Activated CD4-positive, alpha-beta T cell treated with anti-CD3 and anti-CD28 coated beads for 4 hours (primary cell): ENCODE data around the gene MMP23B.

ENCODE experiments used
- DNase-seq, 2 donors: peaks; one replicate each; pipeline ENCODE4 v3.0.0-alpha.2; 2020

MMP23B gene

DNA sequence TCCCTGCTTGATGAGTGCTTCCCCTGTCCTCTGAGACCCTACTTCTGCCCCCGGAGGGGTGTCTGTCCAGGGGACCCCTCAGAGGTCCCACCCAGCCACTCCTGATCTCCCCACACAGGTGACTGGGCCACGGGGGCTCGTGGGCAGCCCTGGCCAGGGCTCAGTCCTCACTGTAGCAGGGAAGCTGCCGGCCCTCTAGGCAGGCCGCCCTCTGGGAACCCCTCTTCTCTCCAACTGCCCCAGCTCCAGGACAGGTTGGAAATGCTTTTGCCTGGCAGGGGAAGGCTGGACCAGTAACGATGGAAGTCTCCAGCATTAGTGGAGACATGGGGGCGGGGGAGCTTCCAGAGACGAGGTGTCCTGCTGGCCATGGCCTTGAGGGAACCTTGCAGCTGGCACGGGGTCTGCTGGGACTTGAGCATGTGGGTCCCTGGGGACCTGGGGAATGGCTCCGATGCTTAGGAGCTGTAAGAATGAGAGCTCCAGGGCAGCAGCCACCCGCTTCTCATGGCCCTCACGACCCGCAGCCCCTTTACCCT is 28.9 kb upstream of the MMP23B start:
- no peak for DNase-seq

DNA sequence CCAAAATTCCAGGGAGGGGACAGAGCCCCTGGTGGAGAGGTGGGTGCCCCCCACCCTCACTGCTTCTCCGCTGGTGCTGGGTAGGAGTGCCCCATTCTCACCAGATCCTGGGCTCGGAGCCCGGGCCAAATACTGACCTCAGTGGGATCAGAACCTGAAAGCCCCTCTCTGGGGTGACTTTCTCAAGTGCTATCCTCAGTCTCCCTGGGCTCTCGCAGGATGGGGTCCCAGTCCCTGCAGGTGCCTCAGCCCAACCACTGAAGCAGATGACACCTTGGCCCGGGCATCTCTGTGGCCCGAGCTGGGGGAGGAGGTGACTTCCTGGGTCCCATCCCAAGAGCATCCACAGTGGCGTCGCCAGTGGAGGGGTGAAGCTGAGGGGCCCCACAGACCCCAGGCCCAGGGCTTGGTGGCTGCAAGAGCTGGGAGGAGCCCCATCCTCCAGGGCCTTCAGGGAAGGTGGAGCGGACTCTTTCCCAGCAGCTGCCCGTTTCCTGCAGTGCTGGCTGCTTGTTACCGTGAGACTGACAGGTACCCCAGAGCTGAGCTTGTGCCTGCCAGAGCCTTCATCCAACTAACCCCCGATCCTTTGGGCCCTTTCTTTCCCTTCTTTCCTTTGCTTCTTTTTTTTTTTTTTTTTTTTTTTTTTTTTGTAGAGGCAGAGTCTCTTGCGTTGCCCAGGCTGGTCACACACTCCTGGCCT is 28.2 kb upstream of the MMP23B start:
- no peak for DNase-seq

DNA sequence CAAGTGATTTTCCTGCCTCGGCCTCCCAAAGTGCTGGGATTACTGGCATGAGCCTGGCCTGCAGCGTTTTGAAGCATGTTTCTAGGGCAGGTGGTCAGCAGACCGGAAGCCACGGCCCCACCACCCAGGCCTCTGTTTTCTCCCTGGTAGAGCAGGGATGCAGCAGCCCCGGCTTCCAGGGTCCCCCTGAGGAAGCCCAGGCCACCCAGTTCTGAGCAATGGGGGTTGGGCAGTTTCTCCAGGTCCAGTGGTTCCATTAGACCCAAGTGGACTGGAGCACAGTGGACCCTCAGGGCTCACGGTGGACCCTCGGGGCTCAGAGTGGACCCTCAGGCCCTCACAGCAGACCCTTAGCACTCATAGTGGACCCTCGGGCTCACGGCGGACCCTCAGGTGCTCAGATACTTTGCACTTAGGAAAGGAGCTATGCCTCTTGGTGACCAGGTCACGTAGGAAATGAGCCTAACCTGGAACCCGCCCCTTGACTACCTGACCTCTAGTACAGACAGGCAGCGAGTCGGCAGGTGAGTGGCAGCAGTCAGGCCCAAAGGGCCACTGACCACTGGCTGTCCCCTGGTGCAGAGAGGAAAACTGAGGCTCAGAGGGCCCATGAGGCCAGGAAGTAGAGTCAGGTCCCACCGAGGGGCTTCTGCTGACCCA is 27.5 kb upstream of the MMP23B start:
- DNase-seq: no peak

DNA sequence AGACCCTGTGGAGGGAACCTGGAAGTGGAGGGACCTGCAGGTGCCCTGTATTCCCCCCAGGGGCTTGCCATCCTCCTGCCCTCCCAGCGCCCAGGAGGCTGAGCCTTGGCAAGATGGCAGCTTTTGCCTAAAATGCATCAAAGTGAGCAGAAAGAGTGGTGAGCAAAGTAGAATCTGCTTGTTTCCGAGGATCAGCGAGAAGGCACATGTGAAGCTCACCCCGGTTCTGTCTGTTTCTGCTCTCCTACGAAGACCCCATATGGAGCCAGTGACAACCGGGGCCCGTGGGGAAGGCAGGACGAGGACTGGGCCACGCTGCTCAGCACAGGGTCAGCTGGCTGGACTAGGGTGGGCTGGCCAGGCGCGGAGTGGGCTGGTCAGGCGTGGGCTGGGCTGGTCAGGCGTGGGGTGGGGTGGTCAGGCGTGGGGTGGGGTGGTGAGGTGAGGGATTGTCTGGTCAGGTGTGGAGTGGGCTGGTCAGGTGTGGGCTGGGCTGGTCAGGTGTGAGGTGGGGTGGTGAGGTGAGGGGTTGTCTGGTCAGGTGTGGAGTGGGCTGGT is 26.9 kb upstream of the MMP23B start:
- no peak for DNase-seq

DNA sequence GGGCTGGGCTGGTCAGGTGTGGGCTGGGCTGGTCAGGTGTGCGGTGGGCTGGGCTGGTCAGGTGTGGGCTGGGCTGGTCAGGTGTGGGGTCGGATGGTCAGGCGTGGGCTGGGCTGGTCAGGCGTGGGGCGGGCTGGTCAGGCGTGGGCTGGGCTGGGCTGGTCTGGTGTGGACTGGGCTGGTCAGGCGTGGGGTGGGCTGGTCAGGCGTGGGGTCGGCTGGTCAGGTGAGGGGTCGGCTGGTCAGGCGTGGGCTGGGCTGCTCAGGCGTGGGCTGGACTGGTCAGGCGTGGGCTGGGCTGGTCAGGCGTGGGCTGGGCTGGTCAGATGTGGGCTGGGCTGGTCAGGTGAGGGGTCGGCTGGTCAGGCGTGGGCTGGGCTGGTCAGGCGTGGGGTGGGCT is 26.2 kb upstream of the MMP23B start:
- no peak for DNase-seq

DNA sequence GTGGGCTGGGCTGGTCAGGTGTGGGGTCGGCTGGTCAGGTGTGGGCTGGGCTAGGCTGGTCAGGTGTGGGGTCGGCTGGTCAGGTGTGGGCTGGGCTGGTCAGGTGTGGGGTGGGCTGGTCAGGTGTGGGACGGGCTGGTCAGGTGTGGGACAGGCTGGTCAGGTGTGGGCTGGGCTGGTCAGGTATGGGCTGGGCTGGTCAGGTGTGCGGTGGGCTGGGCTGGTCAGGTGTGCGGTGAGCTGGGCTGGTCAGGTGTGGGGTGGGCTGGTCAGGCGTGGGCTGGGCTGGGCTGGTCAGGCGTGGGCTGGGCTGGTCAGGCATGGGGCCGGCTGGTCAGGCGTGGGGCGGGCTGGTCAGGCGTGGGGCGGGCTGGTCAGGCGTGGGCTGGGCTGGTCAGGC is 25.7 kb upstream of the MMP23B start:
- no peak for DNase-seq

DNA sequence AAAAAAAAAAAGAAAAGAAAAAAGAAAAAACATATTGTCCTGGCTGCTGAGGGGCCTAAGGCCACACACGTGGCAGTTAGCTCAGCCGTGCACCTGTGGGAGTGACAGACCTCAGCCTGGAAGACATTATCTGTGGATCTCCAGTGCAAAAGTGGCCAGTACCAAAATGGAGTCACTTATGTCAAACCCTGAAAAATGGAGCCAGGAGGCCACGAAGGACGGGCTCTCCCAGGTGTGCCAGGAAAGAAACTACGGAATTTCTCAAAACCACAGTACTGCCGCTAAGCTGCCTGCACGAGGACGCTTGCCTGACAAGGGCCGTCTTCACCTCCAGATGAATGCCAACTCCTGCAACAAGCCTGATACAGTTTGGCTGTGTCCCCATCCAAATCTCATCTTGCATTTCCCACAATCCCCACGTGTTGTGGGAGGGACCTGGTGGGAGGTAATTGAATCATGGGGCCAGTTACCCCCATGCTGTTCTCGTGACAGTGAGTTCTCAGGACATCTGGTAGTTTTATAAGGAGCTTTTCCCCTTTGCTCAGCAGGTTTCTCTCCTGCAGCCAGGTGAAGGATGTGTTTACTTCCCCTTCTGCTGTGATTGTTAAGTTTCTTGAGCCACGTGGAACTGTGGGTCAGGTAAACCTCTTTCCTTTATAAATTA is 22.0 kb upstream of the MMP23B start:
- no peak for DNase-seq

DNA sequence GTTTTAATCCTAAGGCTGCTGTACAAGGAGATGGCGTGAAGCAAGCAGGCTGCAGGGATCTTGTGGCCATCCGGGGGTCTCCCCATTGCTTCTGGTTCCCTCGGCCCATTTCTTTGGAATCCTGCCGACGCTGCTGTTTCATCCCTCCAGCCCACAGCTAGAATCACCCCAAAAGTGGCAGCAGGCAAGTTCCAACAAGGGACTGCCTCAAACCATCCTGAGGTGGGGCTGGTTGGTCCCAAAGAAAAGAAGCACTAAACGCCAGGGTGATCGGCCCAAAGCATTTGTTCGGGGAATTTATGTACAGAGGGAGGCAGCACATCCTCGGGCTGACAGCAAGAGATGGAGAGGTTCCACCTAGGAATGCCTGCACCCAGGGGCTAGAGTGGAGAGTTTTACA is 21.2 kb upstream of the MMP23B start:
- DNase-seq: no peak

DNA sequence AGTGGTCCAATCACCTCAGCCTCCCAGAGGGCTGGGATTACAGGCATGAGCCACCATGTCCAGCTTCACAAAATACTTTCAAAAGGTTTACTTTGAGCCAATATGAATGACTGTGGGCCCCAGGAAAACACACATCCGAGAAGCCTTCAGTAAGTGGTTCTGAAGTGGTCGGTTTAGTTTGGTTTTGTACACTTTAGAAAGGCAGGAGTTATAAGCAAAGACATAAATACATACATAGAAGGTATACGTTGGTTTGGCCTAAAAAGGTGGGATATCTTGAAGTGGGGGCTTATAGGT is 19.9 kb upstream of the MMP23B start:
- DNase-seq: no peak

DNA sequence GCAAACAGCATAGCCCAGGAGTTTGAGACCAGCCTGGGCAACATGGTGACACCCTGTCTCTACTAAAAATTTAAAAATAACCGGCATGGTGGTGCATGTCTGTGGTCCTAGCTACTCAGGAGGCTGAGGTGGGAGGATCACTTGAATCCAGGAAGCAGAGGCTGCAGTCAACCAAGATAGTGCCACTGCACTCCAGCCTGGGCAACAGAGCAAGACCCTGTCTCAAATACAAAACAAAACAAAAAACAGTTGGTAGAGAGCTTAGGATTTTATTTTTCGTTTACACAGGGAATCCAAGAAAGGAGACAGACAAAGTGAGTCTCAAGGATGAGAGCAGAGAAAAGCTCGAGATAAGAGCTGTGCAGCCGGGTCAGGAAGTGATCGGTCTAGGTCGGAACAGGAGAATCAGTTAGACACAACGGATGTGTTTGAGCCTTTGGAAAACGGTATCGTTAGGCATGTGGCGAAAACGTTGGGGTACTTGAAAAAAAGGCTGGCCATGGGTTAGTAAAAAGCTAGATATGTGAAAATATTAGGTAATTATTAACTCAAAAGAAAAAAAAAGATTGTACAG is 18.4 kb upstream of the MMP23B start:
- DNase-seq: no peak

DNA sequence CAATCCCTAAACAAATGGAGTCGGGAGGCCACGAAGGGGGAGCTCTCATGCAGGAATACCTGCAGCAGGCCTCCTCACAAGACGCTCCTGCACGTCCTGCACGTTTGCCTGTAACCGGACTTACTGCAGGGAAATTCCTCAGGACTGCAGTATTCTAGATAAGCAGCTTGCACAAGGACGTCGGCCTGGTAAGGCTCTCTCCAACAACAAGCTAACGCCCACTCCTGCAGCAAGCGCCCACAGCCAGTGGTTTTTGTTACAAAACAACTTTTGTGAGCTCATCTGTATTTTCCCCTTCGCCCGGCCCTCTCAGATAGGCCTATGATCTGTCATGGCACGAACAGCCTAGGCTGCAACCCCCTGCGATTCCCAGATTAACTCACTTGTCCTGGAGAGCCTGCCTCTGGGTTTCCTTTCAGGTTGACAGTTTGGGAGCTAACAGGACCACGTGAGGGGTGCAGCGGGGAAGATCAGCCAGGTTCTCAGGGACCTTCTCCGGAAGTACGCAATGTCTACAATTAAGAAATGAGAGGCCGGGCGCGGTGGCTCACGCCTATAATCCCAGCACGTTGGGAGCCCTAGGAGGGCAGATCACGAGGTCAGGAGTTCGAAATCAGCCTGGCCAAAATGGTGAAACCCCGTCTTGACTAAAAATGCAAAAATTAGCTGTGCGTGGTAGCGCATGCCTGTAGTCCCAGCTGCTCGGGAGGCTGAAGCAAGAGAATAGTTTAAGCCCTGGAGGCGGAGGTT is 17.6 kb upstream of the MMP23B start:
- peak; percentile 63 to 70 for DNase-seq

DNA sequence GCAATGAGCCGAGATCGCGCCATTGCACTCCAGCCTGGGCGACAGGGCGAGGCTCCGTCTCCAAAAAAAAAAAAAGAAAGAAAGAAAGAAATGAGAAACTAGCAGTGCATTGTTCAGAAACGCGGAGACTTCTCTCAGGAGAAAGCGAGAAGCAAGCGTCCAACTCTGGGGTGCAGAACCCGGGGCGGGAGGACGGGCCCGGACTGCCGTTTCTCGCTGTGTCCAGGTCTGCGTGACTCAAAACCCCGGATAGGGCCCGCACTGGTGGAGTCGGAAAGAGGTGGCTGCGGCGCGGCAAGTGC is 17.1 kb upstream of the MMP23B start:
- DNase-seq: no peak

DNA sequence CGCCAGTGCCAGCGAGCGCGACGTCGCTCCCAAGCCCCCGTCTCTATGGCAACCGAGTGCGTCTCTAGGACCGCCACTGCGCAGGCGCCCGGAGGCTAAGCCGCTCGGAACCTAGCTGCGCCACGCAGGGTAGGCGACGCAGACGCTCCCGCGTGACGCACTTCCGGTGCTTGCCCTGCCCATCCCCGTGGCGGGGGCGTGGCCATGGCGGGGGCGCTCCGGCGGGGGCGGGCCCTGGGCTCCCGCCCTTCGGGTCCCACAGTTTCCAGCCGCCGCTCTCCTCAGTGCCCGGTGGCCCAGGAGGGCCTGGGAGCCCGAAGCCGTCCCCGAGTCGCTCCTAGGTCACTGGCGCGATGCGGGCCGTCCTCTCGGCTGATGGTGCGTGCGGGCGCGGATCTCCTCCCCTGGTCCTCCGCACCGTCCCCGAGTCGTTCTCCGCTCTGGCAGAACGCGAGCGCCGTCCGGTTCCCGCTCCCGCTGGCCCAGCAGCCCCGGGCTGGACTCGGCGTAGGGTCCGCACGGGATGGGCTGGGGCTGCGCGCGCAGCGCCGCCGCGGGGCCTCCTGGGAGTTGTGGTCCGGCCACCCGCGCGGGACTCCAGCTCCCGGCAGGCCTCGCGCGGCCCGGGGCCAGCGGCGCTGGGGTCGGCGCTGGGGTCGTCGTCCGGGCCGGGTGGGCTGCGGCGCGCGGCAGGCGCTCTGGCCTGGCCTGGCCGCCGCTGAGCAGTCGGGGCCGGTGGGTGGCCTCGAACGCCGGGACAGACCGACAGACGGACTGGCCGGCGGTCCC is 16.5 kb upstream of the MMP23B start, which contains the start of gene MIB2:
Gene MIB2 (plus strand): TSS at position 245 of the 789 bp plus-strand sequence. CDS start 7,953 bp downstream, outside the sequence.
- DNase-seq: peak; percentile 97 to 98

DNA sequence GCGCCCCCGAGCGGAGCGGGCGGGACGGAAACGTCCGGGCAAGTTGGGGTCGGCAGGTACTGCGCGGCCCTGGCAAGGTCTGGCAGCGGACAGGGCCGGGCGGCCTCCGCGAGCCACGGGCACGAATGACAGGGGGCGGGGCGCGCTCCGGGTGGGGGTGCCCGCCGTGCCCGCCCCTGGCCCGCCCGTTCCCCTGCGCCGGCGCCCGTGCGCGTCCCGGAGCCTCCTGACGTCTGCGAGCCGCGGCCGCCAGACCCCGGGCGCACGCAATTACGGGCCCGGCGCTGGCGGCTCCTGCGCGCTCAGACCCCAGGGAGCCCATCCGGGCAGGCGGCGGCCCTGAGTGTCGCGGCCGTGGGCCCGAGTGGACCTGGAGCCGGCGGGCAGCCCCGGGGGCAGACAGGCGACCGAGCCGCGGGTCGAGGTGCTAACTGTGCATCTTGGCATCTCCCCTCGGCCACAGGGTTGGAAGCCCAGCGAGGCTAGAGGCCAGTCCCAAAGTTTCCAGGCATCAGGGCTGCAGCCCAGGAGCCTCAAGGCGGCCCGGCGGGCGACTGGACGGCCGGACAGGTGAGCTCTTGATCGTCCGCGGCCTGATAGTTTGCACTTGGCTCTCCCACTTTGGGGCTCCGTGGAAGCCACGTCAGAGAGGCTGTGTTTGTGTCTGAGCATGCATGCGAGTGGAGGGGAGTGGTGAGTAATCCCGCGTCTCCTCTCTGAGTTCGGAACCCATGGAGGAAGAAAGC is 15.8 kb upstream of the MMP23B start:
- DNase-seq: peak in 1 of 2 donors; percentile 46

DNA sequence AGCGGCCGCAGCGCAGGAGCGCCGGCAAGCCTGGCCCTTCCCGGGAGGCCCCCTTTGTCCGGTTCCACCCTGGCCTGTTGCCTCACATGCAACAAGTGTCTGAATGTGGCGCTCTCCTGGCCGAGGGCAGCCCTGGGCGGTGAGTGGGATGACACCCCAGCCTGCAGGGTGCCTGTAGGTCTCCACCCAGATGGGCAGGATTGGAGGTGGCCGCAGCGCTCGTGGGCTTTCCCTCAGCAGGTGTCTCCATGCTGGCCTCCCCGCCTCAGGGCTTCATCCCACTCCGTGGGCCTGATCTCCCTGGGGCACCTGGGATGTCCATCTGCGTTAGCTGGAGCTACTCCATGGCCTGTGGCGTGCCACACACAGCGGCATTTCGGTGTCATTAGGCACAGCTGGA is 15.1 kb upstream of the MMP23B start:
- DNase-seq: no peak

DNA sequence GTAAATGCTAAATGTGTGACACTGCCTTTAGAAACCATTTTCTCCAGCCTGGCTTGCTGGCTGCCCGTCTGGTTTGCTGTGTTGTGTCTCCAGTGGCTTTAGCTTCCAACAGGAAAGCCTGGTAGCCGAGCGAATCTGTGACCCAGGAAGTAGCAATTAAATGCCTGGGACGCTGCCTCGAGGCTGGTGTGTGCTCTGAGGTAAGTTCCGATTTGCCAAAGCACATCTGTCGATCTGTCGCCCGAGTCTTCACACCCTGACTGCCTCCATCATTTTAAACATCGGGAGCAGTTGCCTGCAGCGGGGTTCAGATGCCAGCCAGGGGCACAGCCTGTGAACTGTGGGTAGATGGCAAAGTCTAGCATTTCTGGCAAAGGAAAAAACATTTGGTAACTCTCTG is 14.5 kb upstream of the MMP23B start:
- DNase-seq: no peak

DNA sequence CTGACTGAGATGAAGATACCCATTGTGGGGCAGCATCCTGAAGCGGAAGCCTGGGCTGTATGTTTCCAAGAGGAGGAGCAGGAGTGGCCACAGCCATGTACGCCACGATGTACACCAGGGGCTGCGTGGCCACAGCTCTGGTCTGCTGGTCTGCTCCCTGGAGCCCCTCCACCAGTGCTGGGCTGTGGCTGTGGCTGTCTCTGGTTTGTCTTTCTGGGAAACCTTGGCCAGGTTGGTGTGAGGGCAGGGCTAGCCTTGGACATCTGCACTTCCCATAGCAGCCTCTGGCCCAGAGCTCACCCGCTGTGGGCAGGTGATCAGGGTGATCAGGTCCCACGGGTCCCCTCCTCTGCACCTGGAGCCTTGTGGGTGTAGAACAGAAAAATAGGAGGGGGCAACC is 14.0 kb upstream of the MMP23B start:
- DNase-seq: no peak

DNA sequence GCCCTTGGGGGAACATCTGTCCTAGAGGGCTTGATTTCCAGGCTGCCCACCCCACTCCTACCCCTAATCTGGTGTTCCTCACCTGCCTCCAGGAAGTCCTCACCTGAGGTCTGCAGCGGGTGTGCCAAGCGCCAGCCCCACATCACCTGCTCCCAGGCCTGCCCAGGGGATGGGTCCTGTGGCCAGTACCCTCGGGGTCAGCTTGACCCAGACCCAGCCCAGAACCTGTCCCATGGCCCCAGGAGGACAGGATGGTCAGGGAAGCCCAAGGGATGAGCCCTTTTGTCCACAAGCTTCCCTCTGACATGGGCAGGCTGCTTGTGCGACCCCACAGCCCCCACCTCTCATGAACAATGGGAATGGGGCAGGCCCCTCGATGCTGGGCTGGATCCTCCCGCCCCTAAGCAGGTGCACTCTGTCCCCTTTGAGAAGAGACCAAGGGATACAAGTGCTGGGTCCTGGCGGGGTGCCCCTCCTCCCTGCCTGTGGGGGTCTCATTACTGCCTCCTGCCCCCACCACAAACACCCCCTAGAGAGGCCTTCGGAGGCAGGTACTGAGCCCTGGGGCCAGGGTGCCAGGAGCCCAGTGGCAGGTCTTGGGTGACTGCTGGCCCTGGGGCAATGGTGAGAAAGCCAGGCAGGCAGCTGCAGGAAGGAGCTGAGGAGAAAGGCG is 13.4 kb upstream of the MMP23B start:
- DNase-seq: no peak

DNA sequence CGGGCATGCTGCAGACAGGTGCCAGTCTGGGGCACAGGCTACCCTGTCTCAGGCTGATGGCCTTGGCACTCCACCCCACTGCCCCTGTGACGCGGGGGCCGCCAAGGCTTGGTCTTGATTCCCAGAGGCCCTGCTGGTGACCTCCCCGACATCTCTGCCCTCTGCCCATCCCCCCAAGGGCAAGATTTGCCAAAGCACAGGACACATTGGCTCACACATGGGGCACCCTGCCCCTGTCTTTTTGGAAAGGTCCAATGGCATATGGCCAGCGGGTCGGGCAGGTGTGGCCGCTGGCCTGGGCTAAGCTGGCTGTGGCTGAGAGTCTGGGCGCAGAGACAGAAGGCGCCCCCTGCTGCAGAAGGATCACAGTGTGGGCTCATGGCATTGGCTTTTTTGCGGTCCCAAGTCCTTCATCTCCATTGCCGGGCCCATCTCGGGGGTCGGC is 12.0 kb upstream of the MMP23B start:
- no peak for DNase-seq

DNA sequence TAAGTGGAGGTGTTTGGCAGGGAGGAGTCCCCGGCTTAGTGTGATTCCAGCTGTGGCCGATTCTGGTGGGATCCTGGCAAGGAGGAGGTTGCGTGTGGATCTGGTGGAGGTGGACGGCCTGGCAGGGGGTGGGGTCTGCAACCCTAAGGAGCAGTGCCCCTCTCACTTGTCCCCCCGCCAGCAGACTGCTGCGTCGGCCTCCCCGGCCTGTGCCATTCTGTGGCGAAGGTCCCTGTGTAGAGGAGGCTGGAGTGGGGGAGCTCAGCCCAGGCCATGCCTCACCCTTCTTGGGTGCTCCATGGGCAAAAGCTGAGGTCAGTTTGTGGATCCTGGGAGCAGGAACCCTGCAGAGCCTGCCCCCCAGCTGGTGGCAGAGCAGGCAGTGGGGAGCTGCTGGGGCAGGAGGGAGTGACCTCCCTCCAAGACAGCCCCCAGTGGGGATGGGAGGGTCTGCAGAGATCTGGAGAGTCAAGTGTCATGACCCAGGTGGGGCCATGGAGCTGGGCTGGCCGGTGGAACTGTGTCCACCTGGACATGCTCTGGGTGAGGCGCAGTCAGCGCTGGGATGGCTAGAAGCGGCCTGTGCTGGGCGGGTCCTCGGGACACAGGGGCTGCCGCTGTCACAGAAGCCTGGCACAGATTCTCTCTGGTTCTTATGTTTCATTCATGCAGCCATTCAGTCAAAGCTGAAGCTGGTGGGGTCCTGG is 11.4 kb upstream of the MMP23B start:
- DNase-seq: no peak
